Measurements from ENCODE around the gene KRTAP5-9. TPM values are rescaled to one million over a fixed set of nuclear protein-coding genes. Genes with fewer than 3 reads are reported as not detected.
"Not testable (repeated sequence)": the region's sequence is repeated elsewhere in the genome, so short reads cannot be mapped to it uniquely, and the experiment has no call there.

The KRTAP5-9 gene
- total RNA-seq, 2 donors from 2014 or later: not detected

GRCh38 chr11:71575723-71576424 is 27.7 kb downstream of the KRTAP5-9 start:
- no peaks in the 10 kb centered on the region for H3K9me3 ChIP-seq (ENCODE audit: control insufficient read depth, low read length, poor library complexity, severe bottlenecking)
- H3K27me3 Mint-ChIP-seq: peaks cover 40% of the 10 kb centered on the region
- ATAC-seq: no peak
- peaks cover 2% of the 10 kb centered on the region for H3K36me3 Mint-ChIP-seq (ENCODE audit: low read depth)
- H3K27ac Mint-ChIP-seq: no peak overlapping the region
- peaks cover 7% of the 10 kb centered on the region for H3K4me1 Mint-ChIP-seq
- DNase-seq: no peak
- H3K4me3 Mint-ChIP-seq: no peak overlapping the region

DNA sequence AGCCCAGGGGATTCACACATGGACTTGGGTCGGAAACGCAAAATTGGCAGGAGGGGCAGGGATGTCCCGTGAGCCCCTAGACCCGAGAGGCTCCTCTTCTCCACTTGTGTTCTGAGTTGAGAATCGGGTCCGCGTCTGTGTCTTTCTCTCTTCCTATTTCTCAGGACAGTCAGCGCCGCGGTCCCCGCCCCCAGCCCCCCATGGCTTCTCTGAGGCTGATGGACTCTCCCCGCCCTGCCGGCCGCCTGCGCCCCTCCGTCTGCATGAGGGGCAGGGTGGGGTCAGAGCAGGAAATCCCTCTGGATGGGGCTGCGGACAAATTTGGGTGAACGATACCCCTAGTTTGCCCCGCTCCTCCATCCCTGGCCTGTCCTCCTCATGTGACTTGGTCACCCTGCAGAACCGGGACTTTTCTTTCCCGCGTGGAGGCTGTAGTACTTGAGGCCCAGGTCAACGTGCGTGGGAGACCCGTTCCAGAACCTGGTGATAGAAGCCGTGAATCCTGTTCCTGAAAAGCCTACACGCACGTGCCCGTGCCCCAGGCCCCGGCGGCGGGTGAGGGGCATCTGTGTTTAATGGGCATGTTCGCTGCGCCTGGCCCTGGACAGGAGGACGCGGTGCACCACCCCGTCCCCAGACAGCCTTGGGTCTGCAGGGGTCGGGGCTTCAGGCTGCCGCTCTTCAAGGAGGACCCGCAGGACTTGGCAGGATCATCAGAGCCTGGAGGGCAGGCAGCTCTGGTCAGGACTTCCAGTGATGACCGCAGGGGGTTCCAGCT is 28.7 kb downstream of the KRTAP5-9 start:
- DNase-seq; H3K27ac Mint-ChIP-seq; ATAC-seq; H3K4me1 Mint-ChIP-seq; H3K36me3 Mint-ChIP-seq (ENCODE audit: low read depth); H3K9me3 ChIP-seq (ENCODE audit: control insufficient read depth, low read length, poor library complexity, severe bottlenecking); H3K4me3 Mint-ChIP-seq: not testable (repeated sequence)
- H3K27me3 Mint-ChIP-seq: peaks cover 48% of the 10 kb centered on the region

DNA sequence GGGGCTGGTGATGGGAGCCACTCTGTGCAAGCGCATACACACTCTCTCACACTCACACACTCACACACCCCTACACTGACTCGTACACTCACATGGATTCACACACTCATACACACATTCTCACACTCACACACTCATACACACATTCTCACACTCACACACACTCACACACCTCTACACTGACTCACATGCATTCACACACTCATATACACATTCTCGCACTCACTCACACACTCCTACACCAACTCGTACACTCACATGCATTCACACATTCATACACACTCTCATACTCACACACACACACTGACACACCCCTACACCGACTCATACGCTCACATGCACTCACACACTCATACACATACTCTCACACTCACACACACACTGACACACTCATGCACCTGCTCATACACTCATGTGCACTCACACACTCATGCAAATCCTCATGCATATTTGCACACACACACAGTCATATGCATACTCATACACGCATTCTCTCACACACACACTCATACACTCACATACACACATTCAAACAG is 29.3 kb downstream of the KRTAP5-9 start:
- no peak overlapping the region for H3K27ac Mint-ChIP-seq
- no peak for DNase-seq
- peaks cover 3% of the 10 kb centered on the region for H3K36me3 Mint-ChIP-seq (ENCODE audit: low read depth)
- H3K4me3 Mint-ChIP-seq: no peak overlapping the region
- no peak for ATAC-seq
- no peaks in the 10 kb centered on the region for H3K9me3 ChIP-seq (ENCODE audit: control insufficient read depth, low read length, poor library complexity, severe bottlenecking)
- peaks cover 7% of the 10 kb centered on the region for H3K4me1 Mint-ChIP-seq
- H3K27me3 Mint-ChIP-seq: peaks cover 50% of the 10 kb centered on the region

- peaks cover 53% of the 10 kb centered on the region for H3K27me3 Mint-ChIP-seq
- H3K9me3 ChIP-seq (ENCODE audit: control insufficient read depth, low read length, poor library complexity, severe bottlenecking); H3K4me3 Mint-ChIP-seq; DNase-seq; H3K4me1 Mint-ChIP-seq; ATAC-seq; H3K27ac Mint-ChIP-seq; H3K36me3 Mint-ChIP-seq (ENCODE audit: low read depth): not testable (repeated sequence)
Observed at GRCh38 chr11:71579513-71579912, 31.3 kb downstream of the KRTAP5-9 start.

GRCh38 chr11:71580057-71581003 is 32.1 kb downstream of the KRTAP5-9 start:
- peaks cover 9% of the 10 kb centered on the region for H3K4me1 Mint-ChIP-seq
- H3K27ac Mint-ChIP-seq: peak overlapping the region; percentile 9
- no peaks in the 10 kb centered on the region for H3K9me3 ChIP-seq (ENCODE audit: control insufficient read depth, low read length, poor library complexity, severe bottlenecking)
- ATAC-seq (no peak), DNase-seq (no peak)
- peaks cover 57% of the 10 kb centered on the region for H3K27me3 Mint-ChIP-seq
- H3K36me3 Mint-ChIP-seq (ENCODE audit: low read depth): peaks cover 4% of the 10 kb centered on the region
- no peak overlapping the region for H3K4me3 Mint-ChIP-seq

DNA sequence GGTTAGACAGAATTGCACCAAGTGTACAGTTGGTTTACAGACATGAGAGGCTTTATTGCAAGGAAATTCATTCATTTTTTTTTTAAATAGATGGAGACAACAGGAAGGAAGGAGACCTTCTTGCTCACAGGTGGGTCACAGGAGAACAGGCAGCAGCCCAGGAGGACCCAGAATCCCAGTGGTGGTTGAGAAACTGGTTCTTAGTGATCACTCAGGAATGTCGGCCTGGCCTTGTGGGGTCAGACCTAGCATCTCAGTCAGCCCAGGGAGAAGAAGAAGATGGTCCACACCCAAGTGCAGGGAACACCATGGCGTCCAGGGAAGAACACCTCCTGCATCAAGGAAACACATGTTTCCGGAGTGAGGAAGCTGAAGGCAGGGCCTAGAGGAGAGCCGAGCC is 33.6 kb downstream of the KRTAP5-9 start:
- no peak for DNase-seq
- Mint-ChIP-seq H3K27me3 (peaks cover 57% of the 10 kb centered on the region), H3K4me3 (no peak overlapping the region), H3K27ac (peak overlapping the region; percentile 47), H3K4me1 (peaks cover 9% of the 10 kb centered on the region), H3K36me3 (ENCODE audit: low read depth) (peaks cover 4% of the 10 kb centered on the region)
- ATAC-seq: no peak
- H3K9me3 ChIP-seq (ENCODE audit: control insufficient read depth, low read length, poor library complexity, severe bottlenecking): no peaks in the 10 kb centered on the region

DNA sequence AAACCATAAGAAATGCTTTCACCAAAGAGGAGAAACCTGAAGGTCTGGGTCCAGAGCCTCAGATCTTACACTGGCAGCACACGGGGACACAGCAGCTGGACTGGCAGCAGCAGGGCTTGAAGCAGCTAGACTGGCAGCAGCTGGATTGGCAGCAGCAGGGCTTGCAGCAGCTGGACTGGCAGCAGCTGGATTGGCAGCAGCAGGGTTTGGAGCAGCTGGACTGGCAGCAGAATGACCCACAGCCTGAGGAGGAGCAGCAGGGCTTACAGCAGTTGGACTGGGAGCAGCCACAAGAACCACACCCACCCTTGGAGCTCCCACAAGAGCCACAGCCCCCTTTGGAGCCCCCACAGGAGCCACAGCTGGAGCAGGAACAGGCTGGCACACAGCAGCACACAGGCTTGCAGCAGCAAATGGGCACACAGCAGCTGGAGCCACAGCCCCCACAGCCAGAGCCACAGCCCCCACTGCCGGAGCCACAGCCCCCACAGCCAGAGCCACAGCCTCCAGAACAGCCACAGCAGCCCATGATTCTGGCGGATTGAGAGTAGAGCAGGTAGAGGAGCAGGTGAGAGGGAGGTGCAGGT is 34.2 kb downstream of the KRTAP5-9 start, which contains the start of gene KRTAP5-11:
Gene KRTAP5-11 (minus strand): TSS at position 567 of the 587 bp plus-strand sequence. CDS start 38 bp downstream, at position 529.
- peak within 1 kb of the TSS; percentile 47 for H3K27ac Mint-ChIP-seq
- DNase-seq (no peak), ATAC-seq (no peak)
- peaks cover 57% of the 10 kb centered on the region for H3K27me3 Mint-ChIP-seq
- H3K4me3 Mint-ChIP-seq: no peak within 1 kb of the TSS
- peaks cover 9% of the 10 kb centered on the region for H3K4me1 Mint-ChIP-seq
- no peaks in the 10 kb centered on the region for H3K9me3 ChIP-seq (ENCODE audit: control insufficient read depth, low read length, poor library complexity, severe bottlenecking)
- H3K36me3 Mint-ChIP-seq (ENCODE audit: low read depth): peaks cover 4% of the 10 kb centered on the region

GRCh38 chr11:71582969-71583368 is 34.7 kb downstream of the KRTAP5-9 start:
- not testable (repeated sequence) for DNase-seq; H3K4me1 Mint-ChIP-seq; H3K4me3 Mint-ChIP-seq; ATAC-seq; H3K27ac Mint-ChIP-seq; H3K36me3 Mint-ChIP-seq (ENCODE audit: low read depth); H3K9me3 ChIP-seq (ENCODE audit: control insufficient read depth, low read length, poor library complexity, severe bottlenecking)
- H3K27me3 Mint-ChIP-seq: peaks cover 57% of the 10 kb centered on the region

- H3K36me3 Mint-ChIP-seq (ENCODE audit: low read depth); ATAC-seq; H3K27ac Mint-ChIP-seq; H3K9me3 ChIP-seq (ENCODE audit: control insufficient read depth, low read length, poor library complexity, severe bottlenecking); H3K4me3 Mint-ChIP-seq; H3K4me1 Mint-ChIP-seq; DNase-seq: not testable (repeated sequence)
- H3K27me3 Mint-ChIP-seq: peaks cover 51% of the 10 kb centered on the region
Observed at GRCh38 chr11:71585673-71586072, 37.5 kb downstream of the KRTAP5-9 start.

DNA sequence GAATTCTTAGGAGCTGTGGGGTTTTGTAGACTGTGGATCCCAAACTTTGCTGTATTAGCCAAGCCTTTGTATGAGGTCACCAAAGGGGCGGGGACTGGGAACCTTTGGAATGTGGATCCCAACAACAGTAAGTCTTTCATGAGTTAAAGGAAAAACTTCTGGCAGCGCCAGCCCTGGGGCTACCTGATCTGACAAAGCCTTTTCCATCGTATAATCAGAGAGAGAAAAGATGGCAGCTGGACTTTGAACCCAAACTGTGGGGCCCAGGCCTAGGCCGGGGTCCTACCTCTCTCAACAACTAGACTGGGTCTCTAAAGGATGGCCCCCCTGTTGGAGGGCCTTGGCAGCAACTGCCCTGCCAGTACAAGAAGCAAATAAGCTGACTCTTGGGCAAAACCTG is 40.1 kb downstream of the KRTAP5-9 start:
- not testable (repeated sequence) for H3K36me3 Mint-ChIP-seq (ENCODE audit: low read depth); DNase-seq; H3K27ac Mint-ChIP-seq; H3K9me3 ChIP-seq (ENCODE audit: control insufficient read depth, low read length, poor library complexity, severe bottlenecking); H3K4me3 Mint-ChIP-seq; ATAC-seq; H3K4me1 Mint-ChIP-seq
- peaks cover 34% of the 10 kb centered on the region for H3K27me3 Mint-ChIP-seq

DNA sequence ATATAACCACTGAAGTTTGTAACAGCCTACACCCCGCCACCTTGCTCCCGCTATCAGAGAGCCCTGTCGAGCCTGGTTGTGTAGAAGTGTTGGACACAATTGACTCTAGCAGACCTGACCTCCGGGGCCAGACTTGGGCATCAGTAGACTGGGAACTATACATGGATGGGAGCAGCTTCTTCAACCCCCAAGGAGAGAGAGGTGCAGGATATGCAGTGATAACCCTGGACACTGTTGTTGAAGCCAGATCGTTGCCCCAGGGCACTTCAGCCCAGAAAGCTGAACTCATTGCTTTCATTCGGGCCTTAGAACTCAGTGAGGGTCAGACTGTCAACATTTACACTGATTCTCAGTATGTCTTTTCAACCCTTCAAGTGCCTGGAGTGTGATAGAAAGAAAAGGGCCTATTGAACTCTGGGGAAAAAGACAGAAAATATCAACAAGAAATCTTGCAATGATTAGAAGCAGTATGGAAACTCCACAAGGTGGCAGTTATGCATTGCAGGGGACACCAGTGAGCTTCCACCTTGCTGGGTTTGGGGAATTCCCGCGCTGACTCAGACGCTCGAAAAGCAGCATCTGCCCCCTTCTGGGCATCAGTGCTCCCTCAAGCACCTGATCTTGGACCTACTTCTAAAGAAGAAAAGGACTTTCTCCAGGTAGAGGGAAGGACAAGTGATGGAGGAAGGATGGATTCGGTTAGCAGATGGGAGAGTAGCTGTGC is 40.8 kb downstream of the KRTAP5-9 start:
- not testable (repeated sequence) for H3K4me1 Mint-ChIP-seq; ATAC-seq; H3K27ac Mint-ChIP-seq; H3K4me3 Mint-ChIP-seq; DNase-seq; H3K9me3 ChIP-seq (ENCODE audit: control insufficient read depth, low read length, poor library complexity, severe bottlenecking); H3K36me3 Mint-ChIP-seq (ENCODE audit: low read depth)
- H3K27me3 Mint-ChIP-seq: peaks cover 34% of the 10 kb centered on the region

DNA sequence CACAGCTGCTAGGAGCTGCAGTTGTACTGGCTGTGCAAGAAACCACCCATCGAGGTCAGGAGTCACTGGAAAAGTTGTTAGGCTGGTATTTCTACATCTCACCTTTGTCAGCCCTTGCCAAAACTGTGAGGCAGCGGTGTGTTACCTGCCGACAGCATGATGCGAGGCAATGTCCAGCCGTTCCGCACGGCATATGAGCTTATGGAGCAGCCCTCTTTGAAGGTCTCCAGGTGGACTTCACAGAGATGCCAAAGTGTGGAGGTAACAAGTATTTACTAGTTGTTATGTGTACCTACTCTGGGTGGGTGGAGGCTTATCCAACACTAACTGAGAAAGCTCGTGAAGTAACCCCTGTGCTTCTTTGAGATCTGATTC is 41.3 kb downstream of the KRTAP5-9 start:
- DNase-seq, H3K27ac Mint-ChIP-seq: not testable (repeated sequence)

More for the DNA sequence above, 41.3 kb downstream of the KRTAP5-9 start:
- peaks cover 32% of the 10 kb centered on the region for H3K27me3 Mint-ChIP-seq
- H3K36me3 Mint-ChIP-seq (ENCODE audit: low read depth); H3K4me3 Mint-ChIP-seq; H3K4me1 Mint-ChIP-seq; ATAC-seq; H3K9me3 ChIP-seq (ENCODE audit: control insufficient read depth, low read length, poor library complexity, severe bottlenecking): not testable (repeated sequence)
